SK-N-SH treated with all-trans-retinoic acid at 6 μM for 48 hours (cell line): ENCODE data around the gene SLC35D2.

Source experiments
- CSDC2 ChIP-seq: fragments of 250-450 bp; sonication (Bioruptor Pico); IDR thresholded peaks from 2 replicates; pipeline ENCODE4 v1.5.0; 2020; ENCODE audit warnings: mild to moderate bottlenecking, moderate library complexity
- PATZ1 ChIP-seq: fragments of 250-450 bp; sonication (Bioruptor Pico); IDR thresholded peaks from 2 replicates; pipeline ENCODE4 v1.8.0; 2020; ENCODE audit warnings: mild to moderate bottlenecking, moderate library complexity, borderline replicate concordance
- RARB ChIP-seq: fragments of 250-450 bp; sonication (Bioruptor Pico); IDR thresholded peaks from 2 replicates; pipeline ENCODE4 v1.8.0; 2021; ENCODE audit warnings: mild to moderate bottlenecking, moderate library complexity
- TSHZ2 ChIP-seq: fragments of 250-450 bp; sonication (Bioruptor Pico); IDR thresholded peaks from 2 replicates; pipeline ENCODE4 v1.5.0; 2020; ENCODE audit warnings: mild to moderate bottlenecking, moderate library complexity
- ZFP3 ChIP-seq: fragments of 250-450 bp; sonication (Bioruptor Pico); IDR thresholded peaks from 2 replicates; pipeline ENCODE4 v1.5.0; 2020; ENCODE audit warnings: mild to moderate bottlenecking, moderate library complexity
- ZFP30 ChIP-seq: fragments of 450-650 bp; formaldehyde crosslinking; IDR thresholded peaks from 2 replicates; pipeline ENCODE4 v1.5.0; 2022; ENCODE audit warnings: mild to moderate bottlenecking, moderate library complexity
- ZNF565 ChIP-seq: fragments of 450-650 bp; formaldehyde crosslinking; conservative IDR thresholded peaks from 2 replicates; pipeline ENCODE4 v1.5.0; 2020; ENCODE audit warnings: low read depth, mild to moderate bottlenecking, moderate library complexity
- TF ChIP-seq, protein P1 (sequence below): fragments of 250-450 bp; sonication (Bioruptor Pico); IDR thresholded peaks from 2 replicates; pipeline ENCODE4 v1.5.1; 2020; ENCODE audit warnings: low read depth, mild to moderate bottlenecking, moderate library complexity

- no peak for TF ChIP-seq CSDC2 (CRISPR knock-in tag)
- no peak for TF ChIP-seq PATZ1 (CRISPR knock-in tag)
- no peak for TF ChIP-seq TSHZ2 (CRISPR knock-in tag)
- TF ChIP-seq ZFP3 (CRISPR knock-in tag), result no peak
- TF ChIP-seq, protein P1, sequence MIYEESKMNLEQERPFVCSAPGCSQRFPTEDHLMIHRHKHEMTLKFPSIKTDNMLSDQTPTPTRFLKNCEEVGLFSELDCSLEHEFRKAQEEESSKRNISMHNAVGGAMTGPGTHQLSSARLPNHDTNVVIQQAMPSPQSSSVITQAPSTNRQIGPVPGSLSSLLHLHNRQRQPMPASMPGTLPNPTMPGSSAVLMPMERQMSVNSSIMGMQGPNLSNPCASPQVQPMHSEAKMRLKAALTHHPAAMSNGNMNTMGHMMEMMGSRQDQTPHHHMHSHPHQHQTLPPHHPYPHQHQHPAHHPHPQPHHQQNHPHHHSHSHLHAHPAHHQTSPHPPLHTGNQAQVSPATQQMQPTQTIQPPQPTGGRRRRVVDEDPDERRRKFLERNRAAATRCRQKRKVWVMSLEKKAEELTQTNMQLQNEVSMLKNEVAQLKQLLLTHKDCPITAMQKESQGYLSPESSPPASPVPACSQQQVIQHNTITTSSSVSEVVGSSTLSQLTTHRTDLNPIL (CRISPR knock-in tag), result no peak
- TF ChIP-seq RARB (CRISPR knock-in tag), result no peak
- no peak for TF ChIP-seq ZFP30 (CRISPR knock-in tag)
- no peak for TF ChIP-seq ZNF565
Observed at GRCh38 chr9:96299823-96300222, 83.7 kb downstream of the SLC35D2 start.
